Measurements from ENCODE around the gene DCUN1D2.

Gene DCUN1D2

DNA sequence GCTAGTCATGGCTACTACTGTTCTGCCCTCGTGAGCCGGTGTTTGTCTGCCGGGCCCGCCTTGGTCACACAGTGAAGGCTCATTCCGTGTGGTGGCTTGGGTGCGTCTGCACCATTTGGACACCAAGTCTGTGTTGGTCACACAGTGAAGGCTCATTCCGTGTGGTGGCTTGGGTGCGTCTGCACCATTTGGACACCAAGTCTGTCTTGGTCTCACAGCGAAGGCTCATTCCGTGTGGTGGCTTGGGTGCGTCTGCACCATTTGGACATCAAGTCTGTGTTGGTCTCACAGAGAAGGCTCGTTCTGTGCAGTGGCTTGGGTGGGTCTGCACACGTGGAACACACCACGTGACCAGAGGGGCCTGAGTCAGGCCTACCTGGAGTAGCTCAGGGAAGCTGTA, 29.0 kb upstream of the DCUN1D2 start:
- DNase-seq = no peak

DNA sequence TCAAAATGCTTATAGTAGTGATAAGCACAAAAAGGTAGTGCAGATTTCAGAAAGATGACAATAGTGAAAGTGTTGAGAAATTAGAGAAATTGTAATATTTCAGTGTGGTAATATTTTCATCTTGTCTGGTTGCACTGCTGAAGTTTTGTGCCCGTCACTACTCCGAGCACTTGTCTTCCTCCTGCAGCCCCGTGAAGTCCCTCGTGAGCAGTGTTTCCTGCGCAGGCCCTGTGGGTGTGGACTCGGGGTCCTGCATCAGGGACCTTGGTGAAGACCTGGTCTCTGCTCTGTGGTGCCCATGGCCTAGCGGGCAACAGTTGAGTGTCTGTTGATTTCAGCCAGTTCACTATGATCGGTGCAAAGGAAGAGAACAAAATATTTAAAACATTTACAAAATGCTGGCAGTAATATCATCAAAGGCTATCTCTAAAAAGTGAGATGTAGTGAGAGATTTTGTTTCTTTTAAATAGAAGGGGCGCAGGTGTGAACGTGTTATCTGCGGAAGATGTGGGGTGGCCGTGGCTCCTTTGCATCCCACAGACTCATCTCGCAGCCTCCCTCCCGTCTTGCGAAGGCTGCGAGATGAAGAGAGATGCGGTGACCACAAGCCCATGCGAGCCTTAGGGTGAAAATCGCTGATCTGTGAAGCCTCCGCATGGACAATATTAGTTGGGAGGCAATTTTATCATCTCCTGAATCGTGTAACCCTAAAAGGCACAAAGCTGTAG, 27.7 kb upstream of the DCUN1D2 start:
- no peak for DNase-seq

DNA sequence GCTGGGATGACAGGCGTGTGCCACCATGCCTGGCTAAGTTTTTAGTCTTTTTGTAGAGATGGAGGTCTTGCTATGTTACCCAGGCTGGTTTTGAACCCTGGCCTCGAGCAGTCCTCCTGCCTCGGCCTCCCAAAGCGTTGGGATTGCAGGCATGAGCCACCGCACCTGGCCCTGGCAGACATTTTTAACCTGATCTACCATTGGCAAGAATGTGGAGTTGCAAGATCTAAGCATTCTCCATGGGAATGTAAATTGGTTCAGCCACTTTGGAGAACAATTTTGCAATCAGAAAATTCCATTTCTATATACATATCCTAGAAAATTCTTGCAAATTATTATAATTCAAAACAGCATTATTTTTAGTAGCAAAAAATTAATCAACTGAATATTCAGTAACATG, 24.3 kb upstream of the DCUN1D2 start:
- no peak for DNase-seq

DNA sequence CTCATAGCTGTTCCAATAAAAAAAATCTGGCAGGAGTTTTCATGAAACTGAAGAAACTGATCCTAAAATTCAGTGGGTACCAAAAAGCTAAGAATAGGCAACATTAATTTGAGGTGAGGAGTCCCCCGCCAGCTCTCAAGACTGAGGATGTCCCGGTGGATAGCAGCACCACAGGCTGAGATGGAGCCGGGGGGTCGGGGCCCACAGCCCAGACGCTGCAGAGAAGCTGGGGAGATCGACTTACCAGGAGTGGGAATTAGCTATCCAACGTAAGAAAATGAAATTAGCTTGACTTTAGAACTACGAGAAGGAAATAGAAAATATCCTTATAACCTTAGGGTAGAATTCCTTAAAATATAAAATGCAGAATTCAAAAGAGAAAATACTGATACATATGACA, 23.2 kb upstream of the DCUN1D2 start:
- no peak for DNase-seq

DNA sequence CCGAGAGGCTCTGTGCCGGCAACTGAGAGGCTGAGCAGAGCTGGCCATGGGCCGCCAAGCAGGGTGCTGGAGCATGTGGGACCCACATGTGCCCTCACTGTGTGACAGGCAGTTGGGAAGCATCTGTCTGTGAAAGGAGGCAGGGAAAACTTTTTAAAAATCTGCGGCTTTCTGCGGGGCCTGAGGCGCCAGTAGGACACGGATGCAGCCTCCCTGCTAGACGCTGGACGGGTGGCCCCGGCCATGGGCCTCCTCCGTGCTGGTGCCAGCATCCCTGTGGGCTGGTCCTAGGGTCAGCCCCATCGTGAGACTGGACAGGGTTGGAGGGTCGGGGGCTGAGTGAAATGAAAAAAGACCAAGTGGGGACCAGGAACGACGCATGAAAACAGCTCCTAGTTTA, 20.9 kb upstream of the DCUN1D2 start:
- no peak for DNase-seq

DNA sequence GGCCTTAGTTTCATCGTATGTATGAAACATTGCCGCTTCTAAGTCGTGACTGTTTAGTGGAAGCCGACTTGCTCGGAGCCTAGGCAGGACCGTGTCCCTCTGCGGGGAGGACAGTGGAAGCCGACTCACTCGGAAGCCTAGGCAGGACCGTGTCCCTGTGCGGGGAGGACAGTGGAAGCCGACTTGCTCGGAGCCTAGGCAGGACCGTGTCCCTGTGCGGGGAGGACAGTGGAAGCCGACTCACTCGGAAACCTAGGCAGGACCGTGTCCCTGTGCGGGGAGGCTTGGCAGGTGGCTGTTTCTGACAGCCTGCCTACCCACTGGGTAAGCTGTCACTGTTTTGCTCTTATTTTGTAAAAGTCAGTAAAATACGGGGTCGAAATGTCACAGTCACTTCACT, 20.4 kb upstream of the DCUN1D2 start:
- no peak for DNase-seq

DNA sequence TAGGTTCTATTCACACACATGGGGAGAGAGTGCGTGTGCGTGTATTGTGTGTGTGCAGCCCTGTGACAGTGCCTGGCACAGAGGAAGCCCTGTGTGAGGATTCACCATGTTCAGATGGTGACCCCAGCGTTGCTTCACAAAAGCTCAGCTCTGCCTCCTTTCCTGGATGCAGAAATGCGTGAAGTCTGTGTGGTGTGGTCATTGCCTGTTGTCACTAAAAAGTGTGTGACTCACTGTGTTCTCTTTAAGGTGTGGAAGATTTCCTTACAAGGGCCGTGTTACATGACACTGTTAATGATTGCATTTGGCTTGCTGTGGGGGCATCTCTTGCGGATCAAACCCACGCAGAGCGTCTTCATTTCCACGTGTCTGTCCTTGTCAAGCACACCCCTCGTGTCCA, 19.5 kb upstream of the DCUN1D2 start:
- no peak for DNase-seq

DNA sequence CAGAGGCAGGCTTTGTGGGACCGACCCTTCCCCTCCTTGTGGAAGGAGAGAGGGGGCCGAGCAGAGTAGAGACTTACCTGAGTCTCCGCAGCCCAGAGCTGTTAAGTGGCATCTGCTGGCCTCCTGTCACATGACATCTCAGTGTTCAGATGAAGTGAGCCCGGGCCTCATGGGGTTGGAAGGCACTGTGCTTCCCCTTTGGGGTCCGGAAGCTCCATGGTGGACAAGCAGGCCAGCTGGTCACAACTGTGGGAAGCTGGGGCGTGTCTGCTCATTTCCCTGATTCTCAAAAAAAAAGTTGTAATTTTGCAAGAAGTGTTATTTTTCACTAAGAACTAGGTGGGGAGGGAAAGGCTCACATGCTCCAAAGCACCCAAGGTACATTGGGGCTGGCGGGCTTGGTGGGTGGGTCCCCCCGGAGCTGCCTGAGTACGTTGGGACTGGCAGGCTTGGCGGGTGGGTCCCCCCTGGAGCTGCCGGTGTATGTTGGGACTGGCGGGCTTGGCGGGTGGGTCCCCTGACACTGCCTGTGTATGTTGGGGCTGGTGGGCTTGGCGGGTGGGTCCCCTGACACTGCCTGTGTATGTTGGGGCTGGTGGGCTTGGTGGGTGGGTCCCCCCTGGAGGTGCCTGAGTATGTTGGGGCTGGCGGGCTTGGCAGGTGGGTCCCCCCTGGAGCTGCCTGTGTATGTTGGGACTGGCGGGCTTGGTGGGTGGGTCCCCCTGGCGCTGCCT, 18.2 kb upstream of the DCUN1D2 start:
- no peak for DNase-seq

DNA sequence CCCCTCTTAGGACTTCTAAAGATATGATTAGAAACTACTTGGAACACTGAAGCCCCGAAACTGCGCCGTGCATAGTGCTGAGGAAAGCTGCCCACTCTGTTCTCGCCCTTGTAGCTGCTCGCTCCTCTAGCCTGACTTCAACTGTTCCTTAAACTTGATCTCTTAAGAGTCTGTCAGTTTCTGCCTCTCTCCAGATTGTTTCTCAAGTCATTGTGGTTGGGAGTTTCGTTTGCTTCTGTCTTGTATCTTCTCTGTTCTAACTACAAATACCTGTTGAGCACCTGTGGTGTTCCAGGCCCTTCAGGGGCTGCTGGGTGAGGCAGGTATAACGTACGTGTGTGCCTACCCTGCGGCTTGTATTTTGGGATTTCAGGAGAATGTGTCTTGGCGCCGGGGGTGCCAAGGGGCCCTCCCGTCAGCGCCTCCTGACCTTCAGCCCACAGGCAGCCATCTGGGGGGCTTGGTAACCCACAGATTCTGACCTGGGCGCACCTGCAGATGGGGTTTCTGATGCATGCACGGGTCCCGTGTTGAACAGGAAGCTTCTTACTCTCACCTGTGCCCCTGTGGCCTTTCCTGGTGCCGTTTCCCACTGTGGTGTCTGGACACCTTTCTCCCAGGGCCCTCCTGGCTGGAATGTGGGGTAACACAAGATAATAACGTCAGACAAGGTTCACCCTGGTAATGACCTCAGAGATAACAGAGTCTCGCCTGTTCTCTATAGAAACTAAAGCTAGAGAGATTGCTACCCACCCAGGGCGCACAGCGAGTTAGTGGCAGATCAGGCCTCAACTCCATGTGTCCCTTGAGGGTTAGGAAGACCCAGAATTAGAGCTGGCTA, 17.2 kb upstream of the DCUN1D2 start:
- no peak for DNase-seq

DNA sequence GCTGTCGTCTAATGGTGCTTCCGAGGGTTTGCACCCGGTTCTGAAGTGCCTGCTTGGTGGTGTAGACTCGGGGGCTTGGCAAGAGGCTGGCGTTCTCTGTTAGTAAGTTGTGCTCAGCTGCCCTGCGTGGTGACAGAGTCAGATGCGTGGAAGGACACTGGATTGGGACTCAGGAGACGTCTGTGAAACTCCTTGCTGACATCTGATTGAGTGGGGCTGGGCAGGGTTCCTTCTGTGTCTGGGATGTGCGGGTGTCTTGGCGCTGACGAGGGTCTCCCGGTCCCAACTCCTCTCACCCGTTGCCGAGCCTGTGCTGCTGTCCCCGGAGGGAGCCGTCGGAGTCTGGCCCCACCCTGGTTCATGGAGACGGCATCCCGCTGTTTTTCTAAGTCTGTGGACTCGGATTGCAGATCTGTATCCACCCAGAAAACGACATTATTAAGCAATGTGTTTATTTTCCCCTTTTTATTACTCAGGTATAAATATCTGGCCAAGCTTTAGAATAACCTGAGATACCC, 16.4 kb upstream of the DCUN1D2 start:
- no peak for DNase-seq

DNA sequence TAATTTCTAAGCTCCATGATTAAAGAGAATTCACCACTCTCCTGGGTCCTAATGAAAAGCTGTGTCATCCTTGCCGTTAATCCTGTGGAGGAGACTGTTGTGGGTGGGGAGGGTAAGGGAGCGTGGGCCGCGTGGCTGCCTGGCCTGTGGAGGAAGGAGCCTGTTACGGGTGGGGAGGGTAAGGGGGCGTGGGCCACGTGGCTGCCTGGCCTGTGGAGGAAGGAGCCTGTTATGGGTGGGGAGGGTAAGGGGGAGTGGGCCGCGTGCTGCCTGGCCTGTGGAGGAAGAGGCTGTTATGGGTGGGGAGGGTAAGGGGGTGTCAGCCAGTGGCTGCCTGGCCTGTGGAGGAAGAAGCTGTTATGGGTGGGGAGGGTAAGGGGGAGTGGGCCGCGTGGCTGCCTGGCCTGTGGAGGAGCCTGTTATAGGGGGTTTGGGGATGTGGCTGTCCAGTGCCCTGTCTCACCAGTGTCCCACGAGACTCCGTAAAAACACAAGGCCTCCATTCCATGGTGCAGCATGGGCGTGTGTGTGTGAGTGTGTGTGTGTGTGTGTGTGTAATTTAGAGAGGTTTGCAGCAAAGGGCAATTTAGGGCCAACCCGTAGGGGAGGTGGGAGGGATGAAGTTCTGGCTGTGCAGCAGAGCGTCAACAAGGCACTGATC, 15.6 kb upstream of the DCUN1D2 start:
- no peak for DNase-seq

DNA sequence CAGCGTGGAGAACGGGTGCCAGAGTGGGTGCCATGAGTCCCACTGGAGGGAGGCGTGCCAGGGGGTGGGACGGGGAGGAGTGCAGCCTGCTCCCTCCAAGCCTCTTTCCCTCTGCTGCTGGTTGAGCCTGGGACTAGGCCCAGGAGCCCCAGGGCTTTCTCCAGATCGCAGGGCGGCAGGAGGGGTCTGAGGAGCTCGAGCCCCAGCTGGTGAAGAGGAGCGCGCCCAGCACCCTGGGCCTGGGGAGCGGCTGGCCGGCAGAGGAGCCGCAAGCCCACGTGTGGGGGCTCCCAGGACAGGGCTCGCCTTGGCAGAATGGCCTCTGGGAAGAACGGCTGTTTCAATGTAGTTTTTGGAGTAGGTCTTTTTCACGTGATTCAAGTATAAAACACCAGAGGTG, 12.2 kb upstream of the DCUN1D2 start:
- no peak for DNase-seq

DNA sequence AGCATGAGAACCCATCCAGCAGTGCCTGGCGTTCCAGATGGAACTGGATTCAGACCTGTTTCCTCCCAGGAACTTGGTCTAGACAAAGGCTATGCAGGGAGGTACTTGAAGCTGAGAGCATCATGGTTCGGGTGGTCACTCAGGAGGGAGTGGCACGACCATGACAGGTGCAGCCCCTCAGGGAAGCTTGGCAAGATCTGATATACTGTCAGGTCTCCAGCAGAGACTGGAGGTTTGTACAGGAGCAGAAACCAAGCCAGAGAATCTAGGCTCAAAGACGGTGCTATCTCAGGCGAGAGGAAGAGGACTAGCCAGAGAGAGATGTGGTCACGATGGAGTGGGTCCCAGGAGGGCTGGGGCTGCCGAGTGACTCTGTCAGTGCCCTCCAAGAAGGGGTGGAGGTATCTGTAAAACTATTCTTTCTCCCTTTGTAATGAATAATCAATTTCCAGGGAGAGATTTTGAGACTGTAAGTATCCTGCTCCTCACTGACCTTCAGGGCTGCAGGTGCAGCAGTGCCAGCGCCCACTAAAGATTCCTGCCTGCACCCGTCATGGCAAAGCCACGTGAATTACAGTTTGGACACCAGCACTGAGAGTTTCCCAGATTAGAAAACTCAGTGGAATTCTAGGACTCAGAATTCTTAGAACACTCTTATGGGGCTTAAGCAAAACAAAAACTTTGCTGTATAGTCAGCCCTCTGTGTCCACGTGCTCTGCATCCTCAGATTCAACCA, 10.2 kb upstream of the DCUN1D2 start:
- DNase-seq = no peak

DNA sequence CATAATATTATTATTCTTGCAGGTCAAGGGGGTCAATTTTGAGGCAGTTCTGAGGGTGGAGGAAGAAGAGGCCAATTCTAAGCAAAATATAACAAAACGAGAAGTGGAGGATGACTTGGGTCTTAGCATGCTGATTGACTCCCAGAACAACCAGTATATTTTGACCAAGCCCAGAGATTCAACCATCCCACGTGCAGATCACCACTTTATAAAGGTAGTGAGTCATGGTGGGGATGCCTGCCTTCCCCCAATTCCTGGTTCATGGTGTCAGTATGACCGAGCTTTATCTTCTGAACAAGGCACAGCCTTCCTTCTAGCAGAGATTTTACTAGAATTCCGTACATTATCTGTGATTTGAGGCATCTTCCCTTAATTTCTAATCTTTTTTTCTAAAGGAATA, 9.4 kb upstream of the DCUN1D2 start:
- DNase-seq = peak; percentile 28

DNA sequence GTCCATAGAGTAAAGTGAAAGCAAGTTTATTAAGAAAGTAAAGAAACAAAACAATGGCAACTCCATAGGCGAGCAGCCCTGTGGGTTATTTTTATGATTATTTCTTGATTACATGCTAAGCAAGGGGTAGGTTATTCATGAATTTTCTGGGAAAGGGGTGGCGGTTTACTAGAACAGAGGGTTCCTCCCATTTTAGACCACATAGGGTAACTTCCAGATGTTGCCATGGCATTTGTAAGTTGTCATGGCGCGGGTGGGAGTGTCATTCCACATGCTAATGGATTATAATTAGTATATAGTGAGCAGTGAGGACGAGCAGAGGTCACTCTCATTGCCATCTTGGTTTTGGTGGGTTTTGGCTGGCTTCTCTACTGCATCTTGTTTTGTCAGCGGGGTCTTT, 8.4 kb upstream of the DCUN1D2 start:
- DNase-seq = no peak

DNA sequence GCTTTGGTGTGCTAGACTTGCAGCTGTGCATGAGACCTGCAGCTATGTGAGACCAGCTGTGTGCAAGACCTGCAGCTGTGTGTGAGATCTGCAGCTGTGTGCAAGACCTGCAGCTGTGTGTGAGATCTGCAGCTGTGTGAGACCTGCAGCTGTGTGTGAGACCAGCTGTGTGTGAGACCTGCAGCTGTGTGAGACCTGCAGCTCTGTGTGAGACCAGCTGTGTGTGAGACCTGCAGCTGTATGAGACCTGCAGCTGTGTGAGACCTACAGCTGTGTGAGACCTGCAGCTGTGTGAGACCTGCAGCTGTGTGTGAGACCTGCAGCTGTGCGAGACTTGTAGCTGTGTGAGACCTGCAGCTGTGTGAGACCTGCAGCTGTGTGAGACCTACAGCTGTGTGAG, 6.7 kb upstream of the DCUN1D2 start:
- no peak for DNase-seq

DNA sequence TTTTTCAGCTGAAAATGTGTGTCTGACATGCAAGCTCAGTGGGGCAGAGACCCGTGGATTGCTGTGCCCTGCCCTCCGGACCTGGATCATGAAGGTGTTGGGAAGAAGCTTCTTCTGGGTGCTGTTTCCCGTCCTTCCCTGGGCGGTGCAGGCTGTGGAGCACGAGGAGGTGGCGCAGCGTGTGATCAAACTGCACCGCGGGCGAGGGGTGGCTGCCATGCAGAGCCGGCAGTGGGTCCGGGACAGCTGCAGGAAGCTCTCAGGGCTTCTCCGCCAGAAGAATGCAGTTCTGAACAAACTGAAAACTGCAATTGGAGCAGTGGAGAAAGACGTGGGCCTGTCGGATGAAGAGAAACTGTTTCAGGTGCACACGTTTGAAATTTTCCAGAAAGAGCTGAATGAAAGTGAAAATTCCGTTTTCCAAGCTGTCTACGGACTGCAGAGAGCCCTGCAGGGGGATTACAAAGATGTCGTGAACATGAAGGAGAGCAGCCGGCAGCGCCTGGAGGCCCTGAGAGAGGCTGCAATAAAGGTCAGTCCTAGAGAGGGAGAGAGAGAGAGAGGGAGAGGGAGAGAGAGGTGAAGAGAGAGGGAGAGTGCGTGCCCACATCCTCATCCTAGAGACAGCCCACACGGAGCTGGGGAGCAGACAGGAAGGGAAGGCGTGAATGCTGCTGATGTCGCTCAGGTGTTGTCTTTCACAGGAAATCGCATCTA, 5.1 kb upstream of the DCUN1D2 start:
- DNase-seq = no peak

DNA sequence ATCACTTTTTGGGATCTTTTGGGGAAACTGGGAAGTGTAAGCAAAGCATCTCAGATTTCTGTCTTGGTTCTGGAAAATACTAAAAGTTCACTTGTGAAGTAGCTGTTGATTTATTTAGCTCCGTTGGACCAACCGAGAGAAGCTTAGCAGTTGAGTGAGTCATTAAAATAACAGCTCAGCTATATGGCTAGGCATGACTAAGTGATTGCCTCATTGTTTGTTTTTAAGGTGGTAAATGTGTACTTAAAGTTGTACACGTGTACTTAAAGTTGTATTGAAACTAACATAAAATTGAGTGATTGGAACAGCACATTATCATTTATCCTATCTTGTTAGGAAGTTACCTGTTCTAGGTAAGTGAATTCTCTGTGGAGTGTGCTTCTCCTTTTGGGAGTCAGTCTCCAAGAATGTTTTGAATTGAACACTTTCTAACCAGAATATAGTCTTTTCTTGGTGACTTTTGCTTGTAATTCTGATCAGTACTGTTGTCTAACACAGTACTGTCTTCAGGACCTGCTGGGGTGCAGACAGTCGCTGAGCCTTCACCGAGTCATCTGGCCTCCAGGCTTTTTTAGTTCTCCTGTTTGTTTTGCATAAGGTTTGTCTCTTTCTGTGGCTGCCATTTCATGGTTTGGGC, 2.9 kb upstream of the DCUN1D2 start:
- peak; percentile 92 for DNase-seq

DNA sequence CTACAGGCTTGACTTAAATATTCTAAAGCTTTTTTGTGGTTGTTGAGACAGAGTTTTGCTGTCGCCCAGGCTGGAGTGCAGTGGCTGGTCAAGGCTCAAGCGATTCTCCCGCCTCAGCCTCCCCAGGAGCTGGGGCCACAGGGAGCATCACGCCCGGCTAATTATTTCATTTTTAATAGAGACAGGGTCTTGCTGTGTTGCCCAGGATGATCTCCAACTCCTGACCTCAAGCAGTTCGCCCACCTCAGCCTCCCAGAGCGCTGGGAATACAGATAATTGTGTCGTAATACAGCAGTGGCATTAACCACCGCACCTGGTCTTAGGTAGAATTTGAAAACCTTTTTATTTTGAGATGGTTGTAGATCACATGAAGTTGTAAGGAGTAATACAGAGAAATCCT, 1.5 kb upstream of the DCUN1D2 start:
- DNase-seq = no peak

DNA sequence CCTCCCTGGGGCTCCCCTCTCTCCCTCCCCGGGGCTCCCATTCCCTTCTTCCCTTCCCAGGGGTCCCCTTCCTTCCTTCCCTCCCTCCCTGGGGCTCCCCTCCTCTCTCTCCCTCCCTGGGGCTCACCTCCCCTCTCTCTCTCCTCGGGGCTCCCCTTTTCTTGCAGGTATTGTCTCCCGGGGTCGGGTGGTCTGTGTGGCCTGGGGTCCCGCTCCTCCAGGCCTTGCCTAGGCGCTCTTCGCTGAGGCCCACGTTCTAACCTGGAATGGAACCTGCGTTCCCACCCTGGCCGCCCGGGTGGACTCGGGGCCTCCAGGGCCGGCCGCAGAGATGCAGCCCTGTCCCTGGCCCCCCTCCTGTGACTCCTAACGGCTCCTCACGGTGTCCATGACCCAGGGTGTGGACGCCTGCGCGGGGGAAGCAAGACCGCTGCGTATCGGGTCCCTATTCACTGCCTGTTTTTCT, 940 bp upstream of the DCUN1D2 start:
- DNase-seq = peak; percentile 14

All from fibroblast of skin of abdomen (primary cell).